GM19238 (cell line): ENCODE data around the gene FXYD4.
"Not testable (repeated sequence)": the region's sequence is repeated elsewhere in the genome, so short reads cannot be mapped to it uniquely, and the experiment has no call there.

Experiments
- DNase-seq: peaks from one replicate; pipeline ENCODE4 v3.0.0; 2011; ENCODE audit warnings: low spot score; ENCODE audit not compliant: insufficient read length

The FXYD4 gene

GRCh38 chr10:43371418-43371817 is at the start of gene FXYD4:
FXYD4 (plus strand) TSS chr10:43371636; CDS start chr10:43373747, 2,111 bp downstream.
- DNase-seq, result no peak

GRCh38 chr10:43322331-43322730 is 49.1 kb upstream of the FXYD4 start:
- DNase-seq, result no peak

GRCh38 chr10:43322769-43323168 is 48.7 kb upstream of the FXYD4 start:
- peak; percentile 28 for DNase-seq

- DNase-seq, result no peak
Observed at GRCh38 chr10:43323245-43323644, 48.2 kb upstream of the FXYD4 start.

- no peak for DNase-seq
Observed at GRCh38 chr10:43324876-43325275, 46.6 kb upstream of the FXYD4 start.

- no peak for DNase-seq
Observed at GRCh38 chr10:43327171-43327570, 44.3 kb upstream of the FXYD4 start.

- DNase-seq, result no peak
Observed at GRCh38 chr10:43327986-43328385, 43.5 kb upstream of the FXYD4 start.

- DNase-seq, result not testable (repeated sequence)
Observed at GRCh38 chr10:43328810-43329209, 42.6 kb upstream of the FXYD4 start.

GRCh38 chr10:43329246-43329885 is 42.1 kb upstream of the FXYD4 start:
- not testable (repeated sequence) for DNase-seq

- DNase-seq, result not testable (repeated sequence)
Observed at GRCh38 chr10:43330049-43330823, 41.2 kb upstream of the FXYD4 start.

GRCh38 chr10:43330824-43331127 is 40.7 kb upstream of the FXYD4 start:
- not testable (repeated sequence) for DNase-seq

GRCh38 chr10:43333653-43334052 is 37.8 kb upstream of the FXYD4 start:
- no peak for DNase-seq

- DNase-seq, result no peak
Observed at GRCh38 chr10:43336061-43336460, 35.4 kb upstream of the FXYD4 start.

GRCh38 chr10:43336641-43337318 is 34.7 kb upstream of the FXYD4 start:
- no peak for DNase-seq

- not testable (repeated sequence) for DNase-seq
Observed at GRCh38 chr10:43337536-43337935, 33.9 kb upstream of the FXYD4 start.

GRCh38 chr10:43338117-43338516 is 33.3 kb upstream of the FXYD4 start:
- no peak for DNase-seq

GRCh38 chr10:43339136-43339535 is 32.3 kb upstream of the FXYD4 start:
- DNase-seq, result no peak

GRCh38 chr10:43340101-43340500 is 31.3 kb upstream of the FXYD4 start:
- DNase-seq, result no peak

- no peak for DNase-seq
Observed at GRCh38 chr10:43340619-43341018, 30.8 kb upstream of the FXYD4 start.

- no peak for DNase-seq
Observed at GRCh38 chr10:43341450-43341849, 30.0 kb upstream of the FXYD4 start.

- no peak for DNase-seq
Observed at GRCh38 chr10:43342279-43343125, 28.9 kb upstream of the FXYD4 start.

- DNase-seq, result no peak
Observed at GRCh38 chr10:43343126-43343525, 28.3 kb upstream of the FXYD4 start.
